Activated CD8-positive, alpha-beta memory T cell treated with anti-CD3 and anti-CD28 coated beads for 48 hours (primary cell): ENCODE results near the gene C2orf92.
A peak's percentile ranks its signal among the peaks of the same experiment; 100 is the strongest.
"Not testable (repeated sequence)": the region's sequence is repeated elsewhere in the genome, so short reads cannot be mapped to it uniquely, and the experiment has no call there.

Experiments used
- DNase-seq, 3 experiments: peaks; one replicate each; pipeline ENCODE4 v3.0.0-alpha.2; 2020; ENCODE audit warnings: low read depth in 2 of 3, low spot score in 2 of 3

The C2orf92 gene

DNA sequence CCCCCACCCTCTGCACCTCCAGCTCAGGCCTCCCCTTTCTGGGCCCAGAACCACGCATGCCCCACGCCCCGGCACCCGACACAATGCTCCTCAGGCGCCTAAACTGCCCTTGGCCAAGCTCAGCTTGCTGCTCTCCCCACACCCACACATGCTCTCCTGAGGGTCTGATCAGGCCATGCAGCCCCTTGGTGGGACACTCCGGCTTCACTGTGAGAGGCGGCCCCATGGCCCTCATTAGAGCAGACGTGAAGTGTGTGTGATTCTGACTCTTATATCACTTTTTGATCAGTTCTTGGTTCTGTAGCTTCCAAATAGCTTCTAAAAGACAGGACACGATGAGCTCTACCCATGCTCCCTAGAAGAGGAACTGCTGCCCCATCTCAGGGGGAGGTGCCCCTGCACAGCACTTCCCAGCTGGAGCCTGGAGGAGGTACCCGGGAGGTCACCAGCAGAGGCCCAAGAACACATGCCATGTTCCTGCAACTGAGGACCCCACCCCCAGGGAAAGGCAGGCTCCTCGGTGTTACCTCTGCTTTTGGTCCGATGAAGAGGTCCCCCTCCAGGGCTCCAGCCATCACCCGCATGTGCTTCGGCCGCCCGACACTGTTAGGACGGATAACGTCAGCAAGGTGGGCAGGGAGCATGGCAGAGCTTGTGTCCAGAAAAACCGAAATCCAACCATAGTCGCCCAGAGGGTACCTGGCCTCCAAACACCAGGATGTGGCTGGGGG is 9.3 kb upstream of the C2orf92 start:
- DNase-seq: no peak

DNA sequence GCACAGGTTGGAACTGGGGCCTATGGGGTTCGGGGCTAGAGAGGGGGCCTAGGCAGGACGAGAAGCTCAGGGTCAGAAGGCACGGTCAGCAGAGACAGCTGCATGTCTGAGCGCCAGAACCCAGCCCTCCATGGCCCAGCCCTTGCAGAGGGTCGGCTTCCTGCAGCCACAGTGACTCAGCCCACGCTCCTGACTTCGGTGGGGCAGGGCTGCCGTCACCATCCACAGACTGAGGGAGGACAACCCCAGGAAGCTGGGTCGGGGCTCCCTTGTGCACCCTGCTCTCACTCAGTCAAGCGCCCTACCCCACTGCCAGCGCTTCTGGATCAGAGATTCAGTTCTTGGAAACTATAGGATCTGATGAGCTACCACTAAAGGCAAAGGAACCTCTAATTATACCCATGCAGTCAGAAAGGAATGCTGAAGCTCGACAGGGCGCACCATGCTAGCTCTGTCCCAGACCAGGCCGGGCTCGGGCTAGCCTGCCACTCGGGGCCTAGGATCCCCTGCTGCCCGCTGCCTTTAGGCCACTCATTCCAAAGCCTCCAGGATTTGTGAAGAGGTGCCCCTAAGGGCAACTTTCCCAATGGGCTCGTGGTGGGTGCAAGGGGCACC is 8.6 kb upstream of the C2orf92 start:
- no peak for DNase-seq

DNA sequence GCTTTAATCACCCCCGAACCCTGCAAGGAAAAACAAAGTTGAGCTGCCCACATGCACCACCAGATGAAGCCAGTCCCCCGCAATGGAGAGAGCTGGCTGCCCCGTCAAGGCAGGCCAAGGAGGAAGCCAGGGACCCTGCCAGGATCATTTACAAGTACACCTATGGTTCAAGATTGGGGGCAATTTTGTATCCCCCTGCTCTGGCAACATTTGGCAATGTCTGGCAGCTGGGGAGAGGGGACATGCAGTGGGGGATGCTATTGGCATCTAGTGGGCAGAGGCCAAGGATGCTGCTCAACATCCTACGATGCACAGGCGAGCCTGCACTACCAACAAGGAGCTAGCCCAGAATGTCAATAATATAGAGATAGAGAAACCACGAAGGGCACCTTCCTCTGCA is 7.6 kb upstream of the C2orf92 start:
- no peak for DNase-seq

DNA sequence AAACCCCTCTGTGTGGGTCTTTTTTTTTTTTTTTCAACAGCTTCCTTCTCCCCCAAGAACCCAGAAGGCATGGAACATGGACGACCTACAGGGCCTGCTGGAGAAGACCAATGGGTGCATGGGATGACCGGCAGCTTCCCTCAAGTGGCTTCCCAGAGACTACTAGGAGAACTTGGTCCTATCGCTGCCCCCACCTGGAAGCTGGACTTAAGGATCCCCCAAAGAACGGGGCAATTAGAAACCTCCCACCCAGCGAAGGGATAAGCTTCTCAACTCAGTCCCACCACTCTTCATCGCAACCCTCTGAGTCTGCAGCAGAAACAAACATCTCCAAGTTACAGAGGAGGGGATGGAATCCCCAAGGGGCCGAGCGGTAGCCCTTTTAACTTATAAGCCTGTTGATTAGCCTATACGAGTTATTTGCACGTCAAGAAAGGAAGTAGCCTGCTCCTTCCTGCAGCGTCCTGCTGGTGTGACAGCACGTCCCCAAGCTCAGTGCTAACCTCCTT is 7.1 kb upstream of the C2orf92 start:
- no peak for DNase-seq

DNA sequence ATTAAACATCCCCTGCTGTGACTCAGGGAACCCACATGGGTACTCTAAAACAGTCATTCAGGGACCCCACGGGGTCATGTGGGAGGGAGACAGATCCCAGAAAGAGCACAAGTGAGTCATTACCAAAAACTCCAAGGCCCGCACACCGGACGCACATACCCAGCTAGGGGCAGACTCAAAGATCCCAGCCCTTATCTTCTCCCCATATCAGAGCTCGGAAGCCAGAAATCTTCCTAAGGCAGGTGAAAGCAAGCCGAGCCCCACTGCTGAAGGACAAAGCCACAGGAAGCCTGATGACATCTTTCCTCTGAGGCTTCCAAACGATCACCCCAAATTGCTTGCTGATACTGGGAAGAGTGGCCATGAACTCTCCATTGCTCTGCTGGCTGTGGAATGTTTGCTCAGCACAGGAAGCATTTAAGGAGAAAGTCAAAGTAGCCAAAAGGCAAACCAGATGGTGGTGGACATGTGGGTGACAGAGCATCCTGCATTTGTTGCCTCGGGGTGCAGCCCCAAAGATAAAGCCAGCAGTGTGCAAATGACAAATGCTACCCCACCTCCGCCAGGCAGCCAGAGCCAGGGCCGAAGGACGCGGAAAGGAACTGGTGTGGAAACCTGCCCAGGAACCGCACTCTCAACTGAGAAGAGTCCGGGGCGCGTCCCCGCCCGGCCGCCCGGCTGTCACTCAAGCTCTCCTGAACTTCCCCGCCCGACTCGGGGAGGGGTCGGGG is 6.5 kb upstream of the C2orf92 start:
- DNase-seq: peak; percentile 57 to 74 (median 62)

DNA sequence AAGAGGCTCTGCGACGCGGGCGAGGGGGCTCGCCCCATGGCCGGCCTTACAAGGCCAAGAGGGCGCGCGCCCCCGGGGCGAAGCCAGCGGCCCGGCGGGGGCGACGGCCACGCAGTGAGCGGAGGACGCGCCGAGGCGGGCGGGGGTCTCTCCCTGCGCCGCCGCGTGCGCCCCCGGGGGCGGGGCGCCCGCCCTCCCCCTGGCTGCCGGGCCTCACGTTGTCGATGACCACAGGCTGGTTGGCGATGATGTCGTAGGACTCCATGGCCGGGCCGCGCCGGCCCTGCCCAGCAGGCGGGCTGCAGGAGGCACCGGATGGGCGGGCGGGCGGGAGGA is 5.9 kb upstream of the C2orf92 start:
- no peak for DNase-seq

DNA sequence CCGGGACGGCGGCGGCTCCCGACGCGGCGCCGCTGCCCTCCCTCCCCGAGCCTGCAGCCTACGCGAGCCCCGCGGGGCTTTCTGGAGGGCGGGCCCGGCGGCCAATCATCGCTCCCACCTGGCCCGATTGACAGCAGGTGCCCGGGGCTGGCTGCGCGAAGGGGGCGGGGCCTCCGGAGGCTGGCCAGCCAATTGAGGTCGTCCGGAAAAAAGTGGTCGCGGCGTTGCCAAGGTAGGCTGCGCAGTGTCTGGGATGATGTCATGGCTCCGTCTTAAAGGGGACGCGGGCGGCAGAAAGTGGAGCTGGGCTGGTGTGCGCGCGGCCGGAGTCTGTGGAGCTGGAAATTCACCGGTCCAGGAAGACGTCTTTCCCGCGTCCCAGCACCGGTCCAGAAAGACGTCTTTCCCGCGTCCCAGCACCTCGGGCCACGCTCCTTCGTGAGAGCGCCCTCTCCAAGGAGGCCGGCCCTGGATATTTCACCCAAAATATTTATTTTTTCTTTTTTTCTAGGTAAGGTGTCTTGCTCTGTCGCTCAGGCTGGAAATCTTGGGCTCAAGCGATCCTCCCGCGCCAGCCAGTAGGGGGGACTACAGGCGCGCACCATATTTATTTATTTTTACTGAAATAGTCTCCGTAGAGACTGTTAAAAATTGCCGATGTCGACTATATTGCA is 5.4 kb upstream of the C2orf92 start, which contains the start of gene ACTR1B:
TSS of gene ACTR1B (minus strand) at position 83 of the 674 bp plus-strand sequence. CDS start 154 bp downstream, outside the sequence.
- DNase-seq: peak; percentile 80 to 98 (median 90)

DNA sequence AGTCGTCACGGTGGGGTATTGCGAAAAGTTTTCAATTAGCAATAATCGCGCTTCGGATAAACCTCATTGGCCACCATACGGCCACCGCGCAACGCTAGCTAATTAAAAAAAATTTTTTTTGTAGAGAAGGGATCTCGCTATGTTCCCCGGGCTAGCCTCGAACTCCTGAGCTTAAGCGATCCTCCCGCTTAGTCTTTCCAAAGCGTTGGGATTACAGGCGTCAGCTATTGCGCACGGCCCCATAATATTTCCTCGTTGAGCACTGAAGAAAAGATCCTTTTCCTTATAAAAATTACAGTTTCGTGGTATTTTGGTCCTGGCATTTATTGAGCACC is 4.9 kb upstream of the C2orf92 start:
- no peak for DNase-seq

DNA sequence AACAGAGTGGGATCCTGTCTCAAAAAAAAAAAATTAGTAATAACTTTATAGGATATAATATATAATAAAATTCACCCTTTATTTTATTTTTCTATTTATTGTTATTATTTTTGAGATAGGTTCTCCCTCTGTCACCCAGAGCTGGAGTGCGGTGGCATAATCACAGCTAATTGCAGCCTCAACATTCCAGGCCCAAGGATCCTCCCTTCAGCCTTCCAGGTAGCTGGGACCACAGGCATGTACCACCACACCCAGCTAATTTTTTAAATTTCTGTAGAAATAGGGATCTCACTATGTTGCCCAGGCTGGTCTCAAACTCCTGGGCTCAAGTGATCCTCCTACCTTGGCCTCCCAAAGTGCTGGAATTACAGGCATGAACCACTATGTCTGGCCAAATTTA is 958 bp downstream of the C2orf92 start:
- DNase-seq: no peak

DNA sequence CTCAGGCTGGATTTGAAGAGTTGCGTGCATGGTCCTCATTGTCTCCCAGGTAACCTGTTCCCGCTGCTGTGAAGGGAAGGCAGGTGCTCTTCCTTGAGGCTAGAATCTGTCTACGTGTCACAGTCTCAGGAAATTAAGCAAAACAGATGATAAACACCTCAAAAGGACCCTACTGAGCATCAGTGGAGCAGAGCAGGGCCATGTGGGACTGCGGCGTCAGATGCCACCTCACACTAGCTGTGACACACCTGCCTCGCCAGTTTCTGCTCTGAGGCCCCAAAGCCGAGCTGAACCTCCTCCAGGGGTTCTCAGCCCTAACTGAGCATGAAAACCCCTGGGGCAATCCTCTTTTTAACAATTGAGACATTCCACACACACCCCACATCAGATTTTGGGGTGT is 2.0 kb downstream of the C2orf92 start:
- DNase-seq: no peak

DNA sequence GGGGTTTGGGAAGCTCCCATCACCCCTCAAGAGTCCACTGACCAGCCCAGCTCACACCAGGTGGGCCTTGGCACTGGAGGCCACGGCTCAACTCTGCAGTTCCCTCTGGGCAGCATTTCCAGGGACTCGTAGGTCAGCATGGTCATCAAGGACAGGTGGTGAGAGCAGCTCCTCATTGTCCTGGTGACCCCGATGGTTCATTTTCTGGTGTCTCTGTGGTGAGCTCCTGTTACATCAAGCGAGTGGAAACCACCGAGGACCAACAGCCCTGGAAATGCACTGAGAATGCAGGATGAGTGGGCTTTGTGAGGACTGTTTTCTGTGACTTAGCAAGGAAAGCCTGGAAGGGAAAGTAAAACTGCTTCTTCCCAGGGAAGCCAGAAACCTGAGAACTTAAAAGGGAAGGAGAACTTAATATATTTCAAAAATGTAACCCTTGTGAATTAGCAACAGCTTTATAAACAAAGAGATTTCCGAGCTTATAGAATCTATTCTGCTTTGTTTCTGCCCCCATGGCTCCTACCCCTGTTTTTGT is 3.2 kb downstream of the C2orf92 start:
- DNase-seq: not testable (repeated sequence)

DNA sequence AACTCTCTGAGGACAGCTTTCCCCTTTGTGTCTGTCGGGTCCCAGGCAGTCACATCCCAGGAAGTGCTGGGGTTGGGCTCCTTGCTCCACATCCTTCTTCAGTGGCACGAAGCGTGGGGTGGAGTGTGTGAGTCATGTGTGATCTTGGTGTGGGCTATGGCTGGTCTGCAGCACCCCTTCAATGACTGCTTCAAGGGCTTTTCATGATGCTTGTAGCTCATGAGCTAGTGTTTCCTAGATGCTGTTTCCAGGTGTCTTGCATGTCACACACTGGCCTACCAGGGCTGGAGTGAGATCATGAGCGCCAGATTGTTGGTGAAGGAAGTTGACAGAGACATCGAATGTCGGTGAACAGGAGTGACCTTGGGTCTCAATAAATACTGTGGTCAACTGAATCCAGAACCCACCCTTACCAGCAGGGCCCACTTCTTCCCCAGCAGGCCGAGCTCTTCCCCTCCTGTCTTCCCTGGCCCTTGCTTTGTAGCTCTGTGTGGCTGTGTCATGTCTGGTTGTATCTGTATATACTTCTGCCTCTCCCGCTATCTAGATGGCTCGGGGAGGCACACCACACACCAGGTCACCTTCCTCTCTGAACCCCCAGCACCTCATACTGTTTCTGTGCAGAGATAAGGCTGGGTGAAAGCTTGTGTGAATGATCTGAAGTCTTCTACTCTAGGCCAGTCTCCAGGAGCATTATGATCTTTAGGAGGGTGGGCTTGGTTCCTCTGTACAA is 3.8 kb downstream of the C2orf92 start:
- no peak for DNase-seq

DNA sequence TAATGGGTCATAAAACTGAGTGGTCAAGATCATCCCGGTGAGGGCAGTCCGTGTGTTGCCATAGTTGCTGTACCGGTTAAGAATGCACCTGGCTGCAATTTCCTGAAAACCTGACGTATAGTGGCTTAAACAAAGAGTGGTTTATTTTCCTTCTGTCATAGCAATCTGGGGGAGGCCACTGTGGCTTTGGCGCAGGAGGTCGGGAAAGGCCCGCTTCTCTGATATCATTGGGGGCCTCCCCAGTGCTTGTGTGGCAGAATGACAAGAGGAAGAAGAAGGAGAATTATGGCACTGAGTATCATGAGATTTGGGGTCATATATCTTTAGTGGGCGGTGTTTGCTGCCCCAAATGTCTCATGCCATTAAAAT is 4.4 kb downstream of the C2orf92 start:
- peak in 1 of 3 experiments; percentile 28 for DNase-seq

DNA sequence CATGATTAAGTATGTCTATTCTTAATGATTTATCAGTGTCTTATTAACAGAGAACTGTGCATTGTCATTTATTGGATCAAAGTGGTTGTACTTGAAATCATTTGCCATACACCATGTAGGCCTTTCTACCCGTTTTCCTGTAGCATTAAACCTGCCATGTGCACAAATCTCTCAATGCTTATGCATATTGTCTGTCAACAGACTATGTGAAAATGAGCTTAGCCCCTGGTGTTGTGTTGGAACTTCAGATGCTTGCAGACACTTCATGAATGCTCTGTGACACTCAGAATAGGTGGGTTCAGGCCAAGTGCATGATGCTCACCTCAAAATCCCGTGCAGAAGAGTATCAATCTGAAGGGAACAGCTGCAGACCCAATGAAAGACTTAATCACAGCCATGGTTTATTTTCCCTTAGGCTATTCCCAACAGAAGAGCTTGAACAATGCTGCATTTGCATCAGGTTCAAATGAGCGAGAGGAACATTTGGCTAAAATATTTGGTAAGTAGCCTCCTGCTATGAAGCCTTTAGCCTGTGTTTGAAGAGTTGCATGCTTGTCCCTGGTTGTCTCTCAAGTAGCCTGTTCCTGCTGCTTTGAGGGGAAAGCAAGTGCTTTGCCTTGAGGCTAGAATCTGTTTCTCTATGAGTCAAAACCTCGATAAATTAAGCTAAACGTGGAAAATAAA is 6.1 kb downstream of the C2orf92 start:
- no peak for DNase-seq

DNA sequence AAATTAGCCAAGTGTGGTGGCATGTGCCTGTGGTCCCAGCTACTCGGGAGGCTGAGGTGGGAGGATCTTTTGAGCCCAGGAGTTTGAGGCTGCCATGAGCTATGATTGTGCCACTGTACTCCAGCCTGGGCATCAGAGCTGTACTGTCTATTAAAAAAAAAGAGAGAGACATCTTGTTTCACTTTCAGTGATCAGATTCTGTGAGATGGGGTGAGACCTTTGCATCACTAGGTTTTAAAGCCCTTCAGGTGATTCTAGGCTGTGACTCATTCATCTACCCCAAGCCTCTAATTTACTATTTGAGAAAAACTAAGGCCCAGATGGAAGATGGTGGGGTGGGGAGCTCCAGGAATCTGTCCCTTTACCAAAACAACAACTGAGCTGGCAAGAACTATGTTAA is 7.1 kb downstream of the C2orf92 start:
- DNase-seq: no peak

DNA sequence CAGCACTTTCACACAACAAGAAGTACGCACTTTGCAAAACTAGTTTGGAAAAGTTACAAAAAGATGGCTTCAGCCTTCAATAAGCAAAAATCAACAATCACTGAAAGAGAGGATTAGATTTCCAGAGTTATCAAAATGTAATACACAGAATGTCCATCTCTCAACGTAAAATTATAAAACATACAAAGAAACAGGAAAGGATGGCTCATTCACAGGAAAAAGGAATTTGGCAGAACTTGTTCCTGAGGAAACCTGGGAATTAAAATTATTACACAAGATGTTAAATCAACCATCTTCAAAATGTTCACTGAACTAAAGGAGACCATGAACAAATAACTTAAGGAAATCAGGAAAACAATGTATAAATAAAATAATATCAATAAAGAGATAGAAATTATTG is 8.0 kb downstream of the C2orf92 start:
- no peak for DNase-seq

DNA sequence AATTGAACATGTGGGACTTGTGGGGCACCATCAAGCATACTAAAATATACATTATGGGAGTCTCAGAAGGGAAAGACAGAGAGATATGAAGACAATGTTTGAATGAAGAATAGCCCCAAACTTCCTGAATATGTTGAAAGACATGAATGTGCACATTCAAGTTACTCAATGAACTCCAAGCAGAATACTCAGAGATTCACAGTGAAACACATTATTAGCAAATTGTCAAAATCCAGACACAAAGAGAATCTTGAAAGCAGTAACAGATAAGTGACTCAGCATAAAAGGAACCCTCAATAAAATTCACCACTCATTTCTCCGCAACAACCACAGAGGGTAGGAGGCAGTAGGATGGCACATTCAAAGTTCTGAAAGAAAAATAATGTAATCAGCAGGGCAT is 8.8 kb downstream of the C2orf92 start:
- DNase-seq: no peak

DNA sequence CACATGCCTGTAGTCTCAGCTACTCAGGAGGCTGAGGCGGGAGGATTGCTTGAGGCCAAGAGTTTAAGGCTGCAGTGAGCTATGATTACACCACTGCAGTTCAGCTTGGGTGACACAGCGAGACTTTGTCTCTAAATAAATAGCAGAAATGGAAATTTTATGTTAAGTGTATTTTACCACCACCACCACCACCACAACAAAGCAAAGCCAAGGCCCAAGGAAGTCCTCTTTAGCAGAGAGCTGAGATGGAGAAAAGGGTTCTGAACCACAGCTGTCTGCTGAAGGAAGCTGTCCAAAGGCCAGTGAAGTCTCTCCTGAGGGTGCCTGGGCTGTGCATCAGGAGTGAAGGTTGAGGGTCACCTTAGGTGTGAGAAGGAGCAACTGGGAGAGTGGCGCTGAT is 17.7 kb downstream of the C2orf92 start:
- DNase-seq: not testable (repeated sequence)

DNA sequence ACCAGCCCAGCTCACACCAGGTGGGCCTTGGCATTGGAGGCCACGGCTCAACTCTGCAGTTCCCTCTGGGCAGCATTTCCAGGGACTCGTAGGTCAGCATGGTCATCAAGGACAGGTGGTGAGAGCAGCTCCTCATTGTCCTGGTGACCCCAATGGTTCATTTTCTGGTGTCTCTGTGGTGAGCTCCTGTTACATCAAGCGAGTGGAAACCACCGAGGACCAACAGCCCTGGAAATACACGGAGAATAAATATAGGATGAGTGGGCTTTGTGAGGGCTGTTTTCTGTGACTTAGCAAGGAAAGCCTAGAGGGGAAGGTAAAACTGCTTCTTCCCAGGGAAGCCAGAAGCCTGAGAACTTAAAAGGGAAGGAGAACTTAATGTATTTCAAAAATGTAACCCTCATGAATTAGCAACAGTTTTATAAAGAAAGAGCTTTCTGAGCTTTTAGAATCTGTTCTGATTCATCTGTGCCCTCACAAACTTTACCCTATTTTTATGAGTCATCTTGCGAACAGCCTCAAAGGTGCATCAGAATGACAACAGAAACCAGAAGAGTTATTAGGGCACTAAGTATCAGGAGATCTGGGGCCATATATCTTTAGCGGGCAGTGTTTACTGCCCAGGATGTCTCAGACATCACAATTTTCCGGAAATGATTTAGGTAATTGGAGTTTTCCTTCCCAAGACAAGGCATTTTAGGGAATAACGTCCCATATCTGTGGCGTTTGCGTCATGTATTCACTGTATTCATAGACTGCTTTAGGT is 18.7 kb downstream of the C2orf92 start:
- DNase-seq: no peak
